Mucosa of descending colon (tissue), 3 donors: Measurements from ENCODE around the gene BCL11A. TPM values are rescaled to one million over a fixed set of nuclear protein-coding genes. Genes with fewer than 3 reads are reported as not detected.

ENCODE experiments used
- ATAC-seq: fragments of 200-7000 bp; cut with Tn5 transposase; one replicate; pipeline ENCODE4 v1.9.1; 2020; ENCODE audit warnings: mild to moderate bottlenecking, moderate library complexity
- DNase-seq, 3 donors: peaks; one replicate each; pipeline ENCODE4 v3.0.0-alpha.2; 2020
- H3K36me3 ChIP-seq: fragments of 200-600 bp; one replicate; pipeline ENCODE4 v1.8.0; 2021; ENCODE audit warnings: low read depth, mild to moderate bottlenecking
- H3K4me1 ChIP-seq: fragments of 200-600 bp; one replicate; pipeline ENCODE4 v1.8.0; 2021; ENCODE audit warnings: low read depth, mild to moderate bottlenecking
- H3K4me3 ChIP-seq: fragments of 200-600 bp; one replicate; pipeline ENCODE4 v1.8.0; 2021; ENCODE audit warnings: mild to moderate bottlenecking
- H3K9me3 ChIP-seq: fragments of 200-600 bp; one replicate; pipeline ENCODE4 v1.8.0; 2021; ENCODE audit warnings: mild to moderate bottlenecking
- intact Hi-C, 2 donors: fragments of 100-400 bp; cut with DNase I in 1 of 2; cut with micrococcal nuclease in 1 of 2; formaldehyde crosslinking; loops; one replicate each; pipeline versions ENCODE4 v1.11.0 to v1.11.1; 2022; cut with DNase I, micrococcal nuclease
- total RNA-seq, 3 donors: library from RNA; stranded (reverse); fragmentation: NEBNext Ultra II Directional in 2 of 3; extraction: Animal tissue kit (Norgen Biotek cat#: 25700) in 2 of 3; gene quantifications; one replicate each; pipeline versions ENCODE4 v1.2.1 to v1.2.4, GENCODE V29; 2021 to 2023
- TF ChIP-seq, protein P1 (sequence below): fragments of 200-600 bp; IDR thresholded peaks from one replicate; pipeline ENCODE4 v1.8.0; 2022; ENCODE audit warnings: antibody characterized with exemption, mild to moderate bottlenecking
- donor health status: DM: no; HTN: no; CAD: no; lungs with moderate emphysema.
- donor health status: DM: no; HTN: no; CAD: no.
- donor health status: DM: no; HTN: yes; CAD: no.

BCL11A gene
- total RNA-seq, 3 donors from 2014 or later: 22.8 to 59.6 (median 40.7) TPM

DNA sequence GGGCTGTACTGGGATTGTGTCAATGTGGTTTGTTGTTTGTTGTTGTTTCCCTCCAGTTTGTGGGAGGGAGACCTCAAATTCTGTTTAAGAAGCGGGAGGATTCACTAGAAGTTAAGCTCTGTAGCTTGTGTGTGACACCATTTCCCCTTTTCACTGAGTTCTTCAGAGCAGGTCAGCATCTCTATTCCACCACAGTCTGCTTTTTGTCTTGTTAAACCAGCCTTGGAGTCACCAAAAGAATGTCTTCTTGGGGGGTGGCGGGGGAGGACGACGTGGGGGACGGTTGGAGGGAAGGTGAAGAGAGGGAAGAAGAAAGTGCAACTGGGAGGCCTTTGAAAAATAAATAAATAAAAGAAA lies 2.3 kb upstream of the BCL11A start:
- intact Hi-C loops: loop anchor here (10.0 kb wide), 3 partner anchors 341 to 1531 kb away; no protein-coding TSS in a partner anchor
- Histone ChIP-seq H3K4me3 (no peak overlapping the region), H3K9me3 (no peaks in the 10 kb centered on the region), H3K4me1 (peaks cover 18% of the 10 kb centered on the region), H3K36me3 (no peaks in the 10 kb centered on the region)
- ATAC-seq (no peak), DNase-seq (no peak)
- TF ChIP-seq, protein P1, sequence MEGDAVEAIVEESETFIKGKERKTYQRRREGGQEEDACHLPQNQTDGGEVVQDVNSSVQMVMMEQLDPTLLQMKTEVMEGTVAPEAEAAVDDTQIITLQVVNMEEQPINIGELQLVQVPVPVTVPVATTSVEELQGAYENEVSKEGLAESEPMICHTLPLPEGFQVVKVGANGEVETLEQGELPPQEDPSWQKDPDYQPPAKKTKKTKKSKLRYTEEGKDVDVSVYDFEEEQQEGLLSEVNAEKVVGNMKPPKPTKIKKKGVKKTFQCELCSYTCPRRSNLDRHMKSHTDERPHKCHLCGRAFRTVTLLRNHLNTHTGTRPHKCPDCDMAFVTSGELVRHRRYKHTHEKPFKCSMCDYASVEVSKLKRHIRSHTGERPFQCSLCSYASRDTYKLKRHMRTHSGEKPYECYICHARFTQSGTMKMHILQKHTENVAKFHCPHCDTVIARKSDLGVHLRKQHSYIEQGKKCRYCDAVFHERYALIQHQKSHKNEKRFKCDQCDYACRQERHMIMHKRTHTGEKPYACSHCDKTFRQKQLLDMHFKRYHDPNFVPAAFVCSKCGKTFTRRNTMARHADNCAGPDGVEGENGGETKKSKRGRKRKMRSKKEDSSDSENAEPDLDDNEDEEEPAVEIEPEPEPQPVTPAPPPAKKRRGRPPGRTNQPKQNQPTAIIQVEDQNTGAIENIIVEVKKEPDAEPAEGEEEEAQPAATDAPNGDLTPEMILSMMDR: no peak

DNA sequence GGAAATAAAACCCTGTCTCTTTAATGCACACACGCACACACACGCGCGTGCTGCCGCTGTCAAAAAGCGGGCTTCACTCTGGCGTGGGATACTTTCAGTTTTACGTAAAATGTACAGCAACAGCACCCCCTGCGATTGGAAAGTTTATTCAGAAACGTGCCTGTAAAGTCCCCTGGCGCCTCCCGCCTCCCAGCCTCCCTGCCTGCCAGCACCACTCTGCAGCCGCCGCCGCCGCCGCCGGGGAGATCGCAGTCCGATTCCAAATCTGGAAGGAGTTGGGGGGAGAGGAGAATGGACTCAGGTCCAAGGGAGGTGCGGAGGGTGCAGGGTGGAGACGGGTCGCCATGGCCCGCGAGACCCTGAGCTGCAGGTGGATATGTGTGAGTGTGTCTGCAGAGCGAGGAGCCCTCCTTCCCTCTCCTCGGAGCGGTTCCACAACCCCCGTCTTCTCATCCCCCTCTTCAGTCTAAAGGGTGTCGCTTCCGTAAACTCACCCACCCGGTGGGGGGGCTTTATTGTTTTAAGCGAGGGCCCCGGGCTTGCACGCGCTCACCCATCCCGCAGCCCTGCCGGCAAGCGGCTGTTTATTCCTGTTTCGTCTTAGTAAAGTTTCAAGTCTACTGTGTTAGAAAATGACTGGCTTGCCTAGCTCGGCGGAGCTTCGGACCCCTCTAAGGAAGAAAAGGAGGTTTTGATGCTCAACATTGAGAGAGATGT lies 1.8 kb upstream of the BCL11A start:
- intact Hi-C loops: loop anchor here (10.0 kb wide), 3 partner anchors 340 to 1530 kb away; no protein-coding TSS in a partner anchor
- TF ChIP-seq, protein P1: no peak
- Histone ChIP-seq H3K4me3 (peak overlapping the region; percentile 37), H3K36me3 (no peaks in the 10 kb centered on the region), H3K4me1 (peaks cover 18% of the 10 kb centered on the region), H3K9me3 (no peaks in the 10 kb centered on the region)
- DNase-seq (peak; percentile 79 to 87 (median 81)), ATAC-seq (peak; percentile 62)

DNA sequence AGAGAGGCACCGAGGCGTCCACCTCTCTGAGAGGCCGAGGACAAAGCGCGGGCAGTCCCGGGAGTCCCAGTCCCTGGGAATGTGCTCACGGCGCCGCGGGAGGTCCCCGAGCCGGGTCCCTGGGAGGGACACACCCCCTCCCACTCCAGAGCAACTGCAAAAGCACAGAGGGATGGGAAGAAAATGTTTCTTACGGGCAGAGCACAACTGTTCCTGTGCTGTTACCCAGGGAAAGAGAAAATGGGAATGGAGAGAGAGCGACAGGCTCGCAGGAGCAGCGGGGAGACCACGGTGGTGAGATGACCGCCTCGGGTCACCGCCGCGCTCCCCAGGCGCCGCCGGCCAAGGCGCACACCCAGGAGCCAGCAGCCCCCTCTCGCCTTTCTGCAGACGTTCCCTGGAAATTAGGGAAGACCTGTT lies 1.2 kb upstream of the BCL11A start:
- Histone ChIP-seq H3K4me3 (peak overlapping the region; percentile 37), H3K4me1 (peaks cover 18% of the 10 kb centered on the region), H3K36me3 (no peaks in the 10 kb centered on the region), H3K9me3 (no peaks in the 10 kb centered on the region)
- ATAC-seq (peak; percentile 4), DNase-seq (peak in 2 of 3 donors; percentile 64 to 65)
- intact Hi-C loops: loop anchor here (5.0 to 10.0 kb wide), 4 partner anchors 340 to 1530 kb away; no protein-coding TSS in a partner anchor
- TF ChIP-seq, protein P1: no peak

DNA sequence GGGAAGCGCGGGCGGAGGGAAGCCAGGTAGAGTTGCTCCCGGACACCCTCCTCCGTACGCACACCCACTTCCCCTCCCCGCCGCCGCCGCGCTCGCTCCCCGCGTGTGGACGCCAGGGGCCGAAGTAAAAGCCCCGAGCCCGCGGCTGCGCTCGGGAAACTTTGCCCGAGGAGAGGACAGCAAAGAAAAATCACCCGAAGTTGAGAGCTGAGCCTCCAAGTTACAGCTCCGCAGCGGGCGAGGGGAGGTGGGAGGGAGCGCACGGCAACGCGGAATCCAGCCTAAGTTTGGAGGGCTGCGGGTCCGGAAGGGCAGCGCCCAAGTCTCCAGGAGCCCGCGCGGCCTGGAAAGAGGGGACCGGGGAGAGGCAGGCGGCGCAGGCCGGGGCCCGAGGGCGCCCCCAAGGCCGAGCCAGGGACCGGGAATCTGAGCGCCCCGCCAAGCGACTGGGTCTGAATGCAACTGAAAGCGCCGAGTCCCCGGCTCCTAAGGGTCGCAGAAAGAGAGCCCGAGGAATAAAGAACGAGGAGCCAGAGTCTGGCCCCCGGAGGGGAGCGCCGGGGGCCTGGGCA lies 706 bp upstream of the BCL11A start:
- ATAC-seq (peak; percentile 40), DNase-seq (peak; percentile 53 to 77 (median 77))
- no peaks in the 10 kb centered on the region for H3K36me3 ChIP-seq
- peaks cover 22% of the 10 kb centered on the region for H3K4me1 ChIP-seq
- H3K4me3 ChIP-seq: peak overlapping the region; percentile 37
- H3K9me3 ChIP-seq: no peaks in the 10 kb centered on the region
- intact Hi-C loops: loop anchor here (5.0 to 10.0 kb wide), 4 partner anchors 339 to 1529 kb away; no protein-coding TSS in a partner anchor
- TF ChIP-seq, protein P1: no peak

DNA sequence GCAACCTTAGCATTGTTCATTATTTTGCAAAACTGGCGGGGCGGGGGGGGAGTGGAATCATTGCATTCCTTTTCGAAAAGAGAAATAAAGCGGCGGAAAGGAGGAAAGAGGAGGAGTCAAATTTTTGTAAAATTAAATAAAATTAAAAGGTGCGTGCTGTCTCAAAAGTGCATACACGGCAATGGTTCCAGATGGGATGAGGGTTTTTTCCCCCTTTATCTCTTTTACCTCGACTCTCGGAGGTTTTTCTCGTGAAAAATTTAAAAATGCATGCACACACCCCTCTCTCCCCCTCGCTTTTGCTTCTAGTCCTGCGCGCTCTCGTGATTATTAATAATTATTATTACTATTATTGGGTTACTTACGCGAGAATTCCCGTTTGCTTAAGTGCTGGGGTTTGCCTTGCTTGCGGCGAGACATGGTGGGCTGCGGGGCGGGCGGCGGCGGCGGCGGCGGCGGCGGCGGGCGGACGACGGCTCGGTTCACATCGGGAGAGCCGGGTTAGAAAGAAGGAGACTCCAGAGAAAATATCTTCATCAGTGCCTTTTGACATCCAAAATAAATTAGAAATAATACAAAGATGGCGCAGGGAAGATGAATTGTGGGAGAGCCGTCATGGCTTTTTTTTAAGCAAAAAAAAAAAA lies 481 bp downstream of the BCL11A start:
- ATAC-seq: no peak
- Histone ChIP-seq H3K36me3 (no peaks in the 10 kb centered on the region), H3K9me3 (no peaks in the 10 kb centered on the region), H3K4me1 (peaks cover 27% of the 10 kb centered on the region), H3K4me3 (peak overlapping the region; percentile 37)
- TF ChIP-seq, protein P1: no peak
- intact Hi-C loops: loop anchor here (5.0 to 10.0 kb wide), 4 partner anchors 338 to 1528 kb away; no protein-coding TSS in a partner anchor
- peak in 1 of 3 donors; percentile 43 for DNase-seq
